ENCODE measurements around the gene ZBTB47.

- no peak for TF ChIP-seq CTCF (conservative IDR thresholded peaks at IDR 0.05 in 1 of 2, IDR thresholded peaks at IDR 0.05 in 1 of 2; ENCODE audit: low read depth in 1 of 2, low read length in 2 of 2)
- no peak for TF ChIP-seq EZH2 (IDR thresholded peaks at IDR 0.05; ENCODE audit: low read length, missing control alignments)
Measured at GRCh38 chr3:42635111-42635510, 18.4 kb upstream of the ZBTB47 start.

All from fibroblast of lung (primary cell).